ENCODE results near the gene FNDC1.

Gene FNDC1

DNA sequence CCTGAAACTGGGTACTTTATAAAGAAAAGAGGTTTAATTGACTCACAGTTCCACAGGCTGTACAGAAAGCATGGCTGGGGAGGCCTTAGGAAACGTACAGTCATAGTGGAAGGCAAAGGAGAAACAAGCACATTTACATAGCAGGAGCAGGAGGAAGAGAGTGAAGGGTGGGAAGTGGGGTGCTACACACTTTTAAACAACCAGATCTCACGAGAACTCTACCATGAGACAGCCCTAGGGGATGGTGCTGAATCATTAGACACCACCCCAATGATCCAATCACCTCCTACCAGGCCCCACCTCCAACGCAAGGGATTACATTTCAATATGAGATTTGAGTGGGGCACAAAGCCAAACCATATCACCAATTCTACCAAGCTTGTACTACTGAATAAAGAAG is 7.4 kb upstream of the FNDC1 start:
- no peak for DNase-seq (ENCODE audit: low spot score)

DNA sequence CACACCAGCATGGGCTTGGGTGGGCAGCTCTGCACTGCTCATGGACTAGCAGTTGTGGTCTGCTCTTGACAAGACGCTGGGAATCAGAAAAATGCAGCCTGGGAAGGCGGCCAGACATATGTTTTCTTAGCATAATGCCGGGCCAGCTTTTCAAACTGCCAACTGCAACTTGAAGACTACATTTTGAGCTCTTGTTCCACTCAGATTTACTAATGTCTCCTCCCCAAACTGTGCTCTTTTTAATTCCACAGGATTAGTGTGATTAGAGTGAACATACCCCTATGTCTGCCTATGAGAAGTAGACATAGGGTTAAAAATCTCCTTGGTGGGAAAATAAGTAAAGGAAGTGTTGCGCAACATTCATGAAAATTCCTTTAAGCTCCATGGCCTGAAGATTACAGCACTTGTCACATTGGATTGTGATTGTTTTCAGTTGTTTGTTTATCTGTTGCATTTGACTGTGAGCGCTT is 5.3 kb upstream of the FNDC1 start:
- DNase-seq (ENCODE audit: low spot score), result no peak

DNA sequence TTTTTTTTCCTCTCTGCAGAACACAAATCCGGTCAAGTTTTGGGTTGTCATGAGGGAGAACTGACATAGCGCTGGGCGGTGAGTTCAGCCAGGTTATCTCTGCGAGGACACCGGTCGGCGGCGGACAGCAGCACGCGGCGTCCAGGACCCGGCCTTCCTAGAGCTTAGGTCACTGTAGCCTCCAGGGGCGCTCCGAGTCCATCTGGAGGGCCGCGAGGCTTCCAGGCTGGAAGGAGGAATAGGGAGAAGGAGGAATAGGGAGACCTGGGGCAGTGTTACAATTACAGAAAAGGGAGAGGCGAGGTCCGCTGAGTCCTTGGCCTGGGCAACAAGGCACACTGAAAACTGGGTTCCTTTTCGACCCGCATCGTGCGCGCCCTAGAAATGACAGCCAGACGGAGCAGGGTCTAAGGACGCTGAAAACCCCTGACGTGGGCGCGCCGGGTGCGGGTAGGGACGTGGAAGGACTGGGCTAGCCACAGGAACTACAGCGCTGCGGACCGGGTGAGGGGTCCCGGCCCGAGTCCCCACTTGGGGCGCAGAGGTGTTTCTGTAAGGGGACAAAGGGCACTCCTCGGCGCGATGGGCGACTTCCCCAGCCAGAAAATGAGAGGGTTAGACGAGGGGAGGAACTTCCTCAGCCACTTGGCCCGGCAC is 536 bp upstream of the FNDC1 start:
- DNase-seq (ENCODE audit: low spot score), result no peak

DNA sequence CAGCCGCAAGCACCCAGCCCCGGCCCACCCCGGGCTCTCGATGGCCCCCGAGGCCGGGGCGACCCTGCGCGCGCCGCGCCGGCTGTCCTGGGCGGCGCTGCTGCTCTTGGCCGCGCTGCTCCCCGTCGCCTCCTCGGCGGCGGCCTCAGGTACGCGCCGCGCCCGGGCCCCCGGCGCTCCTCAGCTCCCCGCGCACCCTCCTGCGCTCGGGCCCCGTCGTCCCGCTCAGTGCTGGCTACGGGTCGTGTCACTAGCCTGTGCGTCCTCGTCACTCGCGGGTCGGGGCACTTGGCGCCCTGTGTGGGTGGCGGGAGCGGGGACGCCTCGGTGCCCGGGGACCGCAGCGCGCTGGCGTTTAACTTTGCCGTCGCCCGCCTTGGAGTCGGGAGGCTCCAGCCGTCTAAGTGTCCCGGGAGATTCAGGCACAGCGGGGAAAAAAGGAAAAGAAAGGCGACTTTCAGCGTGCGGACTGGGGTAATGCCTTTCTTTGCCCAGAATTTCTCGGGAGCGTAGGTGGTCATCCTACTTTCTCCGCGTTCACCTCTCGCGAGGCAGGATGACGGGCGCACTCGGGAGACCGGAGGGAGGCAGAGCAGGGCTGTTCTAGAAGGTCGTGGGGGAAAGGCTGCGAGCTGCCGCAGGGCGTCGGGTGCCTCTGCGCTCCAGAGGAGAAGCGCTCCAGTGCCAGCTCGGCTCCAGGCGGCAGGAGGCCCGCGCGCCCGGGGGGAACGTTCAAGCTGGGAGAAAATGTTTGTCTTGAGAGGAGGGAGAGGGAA is 545 bp downstream of the FNDC1 start:
- DNase-seq (ENCODE audit: low spot score), result no peak

GRCh38 chr6:159170333-159170672 is 1.1 kb downstream of the FNDC1 start:
- DNase-seq (ENCODE audit: low spot score), result no peak

DNA sequence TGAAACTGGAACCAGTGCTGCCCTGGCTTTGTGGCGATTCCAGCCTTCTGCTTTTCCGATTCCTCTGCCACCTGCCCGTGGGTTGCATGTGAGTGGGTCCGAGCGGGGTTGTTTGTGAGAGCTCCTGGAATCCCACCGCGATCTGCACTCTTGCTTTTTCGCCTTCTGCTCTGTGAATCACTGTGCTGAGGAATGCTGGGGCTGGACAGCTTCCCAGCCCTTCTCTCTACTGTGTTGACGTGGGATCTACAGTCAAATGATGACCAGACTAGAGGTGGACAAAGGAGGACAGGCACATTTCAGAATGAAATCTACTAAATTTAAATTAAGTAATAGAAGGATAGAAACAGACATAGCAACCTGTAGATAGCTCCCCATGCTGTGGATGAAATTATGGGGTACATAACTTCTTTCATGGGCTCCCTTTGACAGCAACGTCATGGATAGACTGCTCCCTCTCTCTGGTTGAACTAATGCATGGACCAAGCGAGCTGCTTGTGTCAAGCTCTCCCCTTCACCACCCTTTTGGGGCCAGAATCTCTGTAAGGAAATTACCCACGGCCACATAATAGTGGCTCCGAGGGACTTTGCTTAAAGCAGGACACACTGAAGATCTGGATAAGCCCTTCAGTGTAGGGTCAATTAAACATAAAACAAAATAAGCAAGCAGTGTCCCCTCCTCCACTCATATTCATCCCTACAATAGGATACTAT is 2.0 kb downstream of the FNDC1 start:
- no peak for DNase-seq (ENCODE audit: low spot score)

DNA sequence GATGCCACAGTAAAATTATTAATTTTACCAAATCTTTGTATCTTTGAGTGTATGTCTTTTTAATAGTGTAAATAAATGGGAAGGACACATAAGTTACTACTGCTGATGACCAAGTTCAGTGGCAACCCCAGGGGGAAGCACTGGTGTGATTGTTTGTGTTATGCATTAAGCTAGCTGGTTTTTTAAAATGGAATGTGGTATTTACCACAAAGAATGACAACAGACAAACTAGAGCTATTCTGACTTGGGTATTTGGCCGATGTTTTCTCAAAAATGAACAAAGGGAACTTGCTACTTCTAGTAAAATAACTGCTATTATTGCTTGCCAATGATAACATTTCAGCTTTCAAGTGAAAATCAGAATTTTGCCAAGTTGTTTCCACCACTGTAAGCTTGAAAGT is 2.9 kb downstream of the FNDC1 start:
- no peak for DNase-seq (ENCODE audit: low spot score)

- peak; percentile 30 for DNase-seq (ENCODE audit: low spot score)
Measured at GRCh38 chr6:159174263-159174969, 5.2 kb downstream of the FNDC1 start.

GRCh38 chr6:159176913-159177312 is 7.7 kb downstream of the FNDC1 start:
- DNase-seq (ENCODE audit: low spot score), result no peak

DNA sequence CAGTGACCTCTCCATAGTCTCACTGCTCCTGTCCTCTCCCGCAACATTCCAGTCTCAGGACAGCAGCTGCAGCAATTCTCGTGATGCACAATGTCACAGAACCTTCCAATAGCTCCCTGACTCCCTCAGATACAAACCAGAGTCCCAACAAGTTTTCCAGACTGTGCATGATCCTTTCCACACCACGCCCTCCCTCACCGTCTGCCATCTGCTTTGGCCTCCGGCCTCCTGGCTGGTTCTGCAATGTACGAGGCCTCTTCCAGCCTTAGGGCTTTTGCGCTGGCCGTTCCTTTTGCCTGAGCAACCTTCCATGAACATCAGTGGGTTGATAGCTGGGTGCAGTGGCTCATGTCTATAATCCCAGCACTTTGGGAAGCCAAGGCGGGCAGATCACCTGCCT is 9.6 kb downstream of the FNDC1 start:
- DNase-seq (ENCODE audit: low spot score), result no peak

GRCh38 chr6:159180001-159180400 is 10.8 kb downstream of the FNDC1 start:
- no peak for DNase-seq (ENCODE audit: low spot score)

DNA sequence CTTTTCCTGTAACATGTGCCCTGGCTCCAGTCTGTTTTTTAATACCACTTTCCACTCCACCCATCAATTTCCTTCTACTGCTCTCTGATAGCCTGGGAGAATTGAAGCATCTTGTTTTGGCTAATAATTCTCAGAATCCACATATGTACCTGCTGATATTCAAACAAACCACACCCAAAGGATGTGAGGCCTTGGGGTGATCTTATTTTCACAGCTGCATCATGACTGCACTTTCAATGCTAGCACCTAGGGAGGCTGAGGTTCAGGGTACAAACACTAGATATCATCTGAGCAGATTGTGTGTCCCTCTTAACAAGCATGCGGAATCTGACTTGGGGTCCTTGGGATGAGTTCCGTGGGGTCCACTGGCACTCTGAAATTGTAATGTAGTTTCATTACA is 12.7 kb downstream of the FNDC1 start:
- DNase-seq (ENCODE audit: low spot score), result no peak

GRCh38 chr6:159184559-159184958 is 15.4 kb downstream of the FNDC1 start:
- no peak for DNase-seq (ENCODE audit: low spot score)

GRCh38 chr6:159190460-159190859 is 21.3 kb downstream of the FNDC1 start:
- no peak for DNase-seq (ENCODE audit: low spot score)

- DNase-seq (ENCODE audit: low spot score), result no peak
Measured at GRCh38 chr6:159193923-159194322, 24.7 kb downstream of the FNDC1 start.

DNA sequence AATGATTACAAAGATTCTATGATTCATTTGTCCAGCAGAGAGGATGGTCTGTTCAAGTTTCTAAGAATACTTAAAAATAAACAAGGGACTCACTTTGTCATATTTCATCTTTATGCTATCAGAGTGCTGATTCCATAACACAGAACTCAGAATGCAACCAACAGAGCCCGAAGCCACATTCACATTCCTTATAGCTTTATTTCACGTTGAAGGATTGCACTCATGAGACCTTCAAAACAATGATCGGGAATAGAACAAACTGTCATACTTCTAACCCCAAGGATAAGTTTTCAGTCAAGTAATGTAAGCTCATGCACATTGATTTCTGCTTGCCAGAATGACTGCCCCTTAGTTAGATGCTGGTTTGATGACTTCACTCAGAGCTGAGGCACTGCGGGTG is 25.2 kb downstream of the FNDC1 start:
- DNase-seq (ENCODE audit: low spot score), result no peak

DNA sequence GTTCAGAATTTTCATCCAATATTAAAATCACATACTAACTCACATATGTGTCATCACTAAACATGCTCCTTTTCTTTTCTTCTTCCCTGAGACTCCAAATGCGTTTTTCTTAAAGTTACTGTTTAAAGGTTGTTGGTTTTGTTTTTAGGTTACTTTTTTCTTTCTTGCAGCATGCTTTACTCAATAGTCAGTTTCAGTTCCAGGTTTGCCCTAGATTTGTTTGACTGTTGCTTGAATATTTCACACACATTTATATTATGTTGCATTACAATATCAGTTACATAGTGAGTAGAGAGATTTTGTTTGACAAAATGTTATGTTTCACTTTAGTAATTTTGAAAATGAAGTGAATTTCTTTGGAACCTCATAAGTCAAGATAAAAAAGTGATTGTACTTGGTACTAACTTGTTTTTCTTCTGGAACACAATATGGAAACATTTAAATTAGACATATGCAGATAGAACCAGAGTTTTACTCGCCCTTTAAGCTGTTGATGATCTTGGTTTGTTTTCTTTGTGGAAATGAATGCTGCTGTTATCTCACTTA is 27.3 kb downstream of the FNDC1 start:
- DNase-seq (ENCODE audit: low spot score), result no peak

GRCh38 chr6:159197251-159197650 is 28.1 kb downstream of the FNDC1 start:
- DNase-seq (ENCODE audit: low spot score), result no peak

GRCh38 chr6:159201336-159201735 is 32.1 kb downstream of the FNDC1 start:
- DNase-seq (ENCODE audit: low spot score), result no peak

DNA sequence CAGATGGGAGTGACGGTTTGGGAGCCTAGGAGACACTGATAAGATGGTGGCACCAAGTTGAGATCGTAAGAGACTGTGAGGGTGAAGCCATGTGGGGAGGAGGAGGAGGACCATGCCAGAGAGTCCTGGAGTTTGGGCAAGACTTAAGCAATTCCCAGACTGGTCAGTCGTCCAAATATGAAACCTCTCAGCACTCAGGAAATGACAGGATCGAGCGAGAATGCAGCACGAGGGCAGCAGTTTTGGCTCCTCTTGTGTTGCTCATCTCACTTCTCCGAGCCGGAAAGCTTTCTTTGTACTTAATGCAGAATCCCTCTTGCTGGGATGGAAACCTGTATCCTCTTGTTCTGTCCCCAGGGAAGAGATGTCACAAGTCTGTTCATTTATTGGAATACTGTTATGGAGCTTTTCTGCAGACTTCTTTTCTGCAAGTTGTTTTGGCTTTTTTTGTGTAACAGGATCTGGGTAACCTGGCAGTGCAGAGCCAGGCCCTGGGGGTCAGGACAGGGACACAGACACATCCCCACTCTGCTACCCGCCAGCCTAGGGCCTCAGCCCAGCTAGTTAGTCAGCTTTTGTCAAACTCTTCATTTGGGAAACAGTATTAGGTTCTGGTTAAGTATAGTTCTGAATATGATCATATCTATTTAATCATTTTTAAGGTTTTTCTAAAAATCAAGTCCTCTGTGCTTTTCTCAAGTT is 34.3 kb downstream of the FNDC1 start:
- no peak for DNase-seq (ENCODE audit: low spot score)

DNA sequence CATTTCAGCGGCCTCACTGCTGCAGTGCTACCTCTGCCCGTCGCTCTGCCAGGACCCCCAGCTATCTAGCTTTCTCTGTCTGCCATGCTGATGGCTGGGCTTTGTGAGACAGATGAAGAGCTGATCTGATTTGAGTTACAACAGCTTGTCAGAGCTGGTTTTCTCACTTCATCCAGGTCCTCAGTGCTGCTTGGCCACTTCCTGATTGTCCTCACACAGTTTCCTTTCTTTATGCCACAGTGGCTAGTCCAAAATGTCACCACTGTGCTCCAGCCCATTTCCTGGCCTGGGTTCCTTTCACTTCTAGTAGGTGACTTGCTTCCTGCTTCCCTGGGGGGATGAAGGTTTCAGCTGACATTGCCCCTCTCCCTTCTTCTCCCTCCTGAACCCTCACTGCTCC is 35.4 kb downstream of the FNDC1 start:
- DNase-seq (ENCODE audit: low spot score), result no peak

- DNase-seq (ENCODE audit: low spot score), result no peak
Measured at GRCh38 chr6:159212028-159212427, 42.8 kb downstream of the FNDC1 start.
